HG02870 (cell line): ENCODE results near the gene TLCD1.

Source experiments
- ATAC-seq: cut with Tn5 transposase; IDR thresholded peaks from one replicate; pipeline ENCODE4 v1.9.1; 2021; ENCODE audit warnings: mild to moderate bottlenecking, moderate library complexity; ENCODE audit not compliant: unreplicated experiment

TLCD1 gene

GRCh38 chr17:28714281-28714680 lies 11.8 kb downstream of the TLCD1 start:
- no peak for ATAC-seq

GRCh38 chr17:28712705-28713415 lies 13.2 kb downstream of the TLCD1 start:
- no peak for ATAC-seq

GRCh38 chr17:28712032-28712704 lies 13.9 kb downstream of the TLCD1 start:
- no peak for ATAC-seq

GRCh38 chr17:28711723-28712031 lies 14.4 kb downstream of the TLCD1 start, which contains the start of gene PROCA1:
PROCA1 (minus strand) TSS chr17:28711888; CDS start chr17:28711660, 228 bp downstream.
- peak; percentile 15 for ATAC-seq

GRCh38 chr17:28710861-28711722 lies 14.9 kb downstream of the TLCD1 start:
- ATAC-seq = peak; percentile 74

GRCh38 chr17:28707339-28707720 lies 18.7 kb downstream of the TLCD1 start:
- ATAC-seq = no peak

- no peak for ATAC-seq
Measured at GRCh38 chr17:28706471-28707338, 19.3 kb downstream of the TLCD1 start.

- ATAC-seq = no peak
Measured at GRCh38 chr17:28705728-28706334, 20.2 kb downstream of the TLCD1 start.

GRCh38 chr17:28705074-28705659 lies 20.9 kb downstream of the TLCD1 start:
- ATAC-seq = no peak

- no peak for ATAC-seq
Measured at GRCh38 chr17:28704219-28704858, 21.7 kb downstream of the TLCD1 start.

- no peak for ATAC-seq
Measured at GRCh38 chr17:28703552-28704218, 22.3 kb downstream of the TLCD1 start.

GRCh38 chr17:28702752-28703150 lies 23.3 kb downstream of the TLCD1 start:
- ATAC-seq = no peak

- ATAC-seq = no peak
Measured at GRCh38 chr17:28702026-28702751, 23.8 kb downstream of the TLCD1 start.

- ATAC-seq = no peak
Measured at GRCh38 chr17:28700830-28701492, 25.1 kb downstream of the TLCD1 start.

- no peak for ATAC-seq
Measured at GRCh38 chr17:28700278-28700677, 25.8 kb downstream of the TLCD1 start.

GRCh38 chr17:28698253-28698941 lies 27.6 kb downstream of the TLCD1 start:
- ATAC-seq = no peak

GRCh38 chr17:28693869-28694268 lies 32.2 kb downstream of the TLCD1 start:
- ATAC-seq = no peak
